Activated CD8-positive, alpha-beta memory T cell treated with anti-CD3 and anti-CD28 coated beads, Interleukin-2, amount 10 ng/mL, durations not matched to agents 7 days and 5 days (primary cell): Measurements from ENCODE around the gene TEX35. TPM values are rescaled to one million over a fixed set of nuclear protein-coding genes. Genes with fewer than 3 reads are reported as not detected.

Experiments used
- ATAC-seq: fragments of 150-1000 bp; cut with Tn5 transposase; one replicate; pipeline ENCODE4 v1.10.0; 2021; ENCODE audit warnings: moderate library complexity
- CTCF ChIA-PET: fragments of 350-600 bp; sonication (Branson Sonifier 250); formaldehyde crosslinking; loops from one replicate; lab custom pipeline; 2021; ENCODE audit warnings: antibody characterized with exemption; lab: Charles Lee
- DNase-seq: peaks from one replicate; pipeline ENCODE4 v3.0.0-alpha.2; 2020
- H3K27ac Mint-ChIP-seq: one replicate; pipeline ENCODE4 v1.8.0; 2021; ENCODE audit warnings: mild to moderate bottlenecking, mixed read lengths
- H3K27me3 Mint-ChIP-seq: one replicate; pipeline ENCODE4 v1.8.0; 2021; ENCODE audit warnings: mixed read lengths
- H3K36me3 Mint-ChIP-seq: one replicate; pipeline ENCODE4 v1.8.0; 2021; ENCODE audit warnings: mild to moderate bottlenecking, mixed read lengths
- H3K4me1 Mint-ChIP-seq: one replicate; pipeline ENCODE4 v1.8.0; 2021; ENCODE audit warnings: mixed read lengths
- H3K4me3 Mint-ChIP-seq: one replicate; pipeline ENCODE4 v1.8.0; 2021; ENCODE audit warnings: mild to moderate bottlenecking, moderate library complexity, mixed read lengths
- H3K9me3 Mint-ChIP-seq: one replicate; pipeline ENCODE4 v1.8.0; 2022; ENCODE audit warnings: low read depth, mixed read lengths
- total RNA-seq, 2 experiments: library from RNA; stranded (reverse); gene quantifications; one replicate each; pipeline ENCODE4 v1.2.3, GENCODE V29; 2021

TEX35 gene
- total RNA-seq, 2 experiments from 2014 or later: not detected

DNA sequence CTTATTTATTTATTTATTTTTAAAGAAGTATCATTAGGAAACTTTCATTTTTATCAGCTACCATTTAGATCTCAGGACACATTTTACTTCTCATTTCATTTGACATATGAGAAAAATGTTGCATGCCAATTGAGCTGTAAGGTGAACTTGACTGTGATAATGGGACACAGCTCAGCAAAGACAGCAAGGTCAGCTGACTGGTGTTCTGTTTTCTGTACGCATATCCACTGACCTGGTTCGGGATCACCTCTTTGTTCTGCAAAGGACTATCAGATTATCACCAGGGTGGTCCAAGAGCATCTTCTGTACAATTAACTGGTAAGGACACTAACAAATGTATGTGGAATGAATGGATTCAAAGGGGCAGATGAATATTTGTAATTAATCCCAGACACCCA is 51.9 kb downstream of the TEX35 start:
- ATAC-seq (no peak), DNase-seq (no peak)
- Mint-ChIP-seq H3K27me3 (no peaks in the 10 kb centered on the region), H3K27ac (no peak overlapping the region), H3K9me3 (no peaks in the 10 kb centered on the region), H3K36me3 (no peaks in the 10 kb centered on the region), H3K4me1 (no peaks in the 10 kb centered on the region), H3K4me3 (no peak overlapping the region)
- CTCF ChIA-PET: interaction anchor here (1.1 kb wide), 1 partner anchor 23 kb away, joined by 4 read pairs; no protein-coding TSS in a partner anchor

GRCh38 chr1:178565586-178565985 is 52.7 kb downstream of the TEX35 start:
- CTCF ChIA-PET: no interaction called here
- H3K4me3 Mint-ChIP-seq: no peak overlapping the region
- H3K4me1 Mint-ChIP-seq: no peaks in the 10 kb centered on the region
- no peaks in the 10 kb centered on the region for H3K27me3 Mint-ChIP-seq
- no peak overlapping the region for H3K27ac Mint-ChIP-seq
- no peaks in the 10 kb centered on the region for H3K9me3 Mint-ChIP-seq
- no peak for DNase-seq
- H3K36me3 Mint-ChIP-seq: no peaks in the 10 kb centered on the region
- ATAC-seq: no peak

DNA sequence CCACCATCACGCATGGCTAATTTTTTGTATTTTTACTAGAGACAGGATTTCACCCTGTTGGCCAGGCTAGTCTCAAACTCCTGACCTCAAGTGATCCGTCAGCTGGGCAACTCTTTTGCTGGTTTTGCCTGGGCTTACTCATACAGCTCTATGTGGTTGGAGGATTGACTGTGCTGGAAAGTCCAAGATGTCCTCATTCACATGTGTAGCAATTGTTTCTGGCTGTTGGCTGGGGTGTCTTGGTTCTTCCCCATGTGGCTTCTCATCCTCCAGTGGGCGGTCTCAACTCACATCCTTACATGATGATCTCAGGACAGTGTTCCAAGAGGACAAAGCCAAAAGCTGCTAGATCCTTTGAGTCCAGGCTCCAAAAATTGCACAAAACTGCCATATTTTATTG is 53.3 kb downstream of the TEX35 start:
- CTCF ChIA-PET: no interaction called here
- no peaks in the 10 kb centered on the region for H3K4me1 Mint-ChIP-seq
- H3K36me3 Mint-ChIP-seq: no peaks in the 10 kb centered on the region
- DNase-seq (no peak), ATAC-seq (no peak)
- no peak overlapping the region for H3K4me3 Mint-ChIP-seq
- no peaks in the 10 kb centered on the region for H3K9me3 Mint-ChIP-seq
- no peak overlapping the region for H3K27ac Mint-ChIP-seq
- H3K27me3 Mint-ChIP-seq: no peaks in the 10 kb centered on the region

DNA sequence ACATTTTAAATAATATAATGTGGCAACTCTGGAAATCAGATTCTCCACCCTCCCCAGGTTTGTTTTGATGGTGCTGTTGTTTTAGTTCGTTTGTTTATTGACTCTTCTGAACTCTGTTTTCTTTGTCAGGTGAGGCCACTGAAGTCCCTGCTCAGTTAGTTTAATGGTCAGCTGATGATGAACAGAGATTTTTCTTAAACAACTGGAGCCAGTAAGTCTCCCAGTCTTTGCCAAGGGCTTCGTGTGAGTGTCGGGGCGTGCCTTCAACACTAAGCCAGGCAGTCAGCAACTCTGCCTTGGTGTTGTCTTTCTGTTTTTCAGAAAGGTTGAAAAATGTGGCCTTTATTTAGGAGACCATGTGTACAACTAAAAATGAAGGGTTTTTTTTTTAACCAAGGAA is 58.9 kb downstream of the TEX35 start:
- no peaks in the 10 kb centered on the region for H3K36me3 Mint-ChIP-seq
- no peaks in the 10 kb centered on the region for H3K9me3 Mint-ChIP-seq
- DNase-seq (no peak), ATAC-seq (no peak)
- H3K4me1 Mint-ChIP-seq: peaks cover 3% of the 10 kb centered on the region
- no peak overlapping the region for H3K27ac Mint-ChIP-seq
- H3K27me3 Mint-ChIP-seq: peaks cover 5% of the 10 kb centered on the region
- no peak overlapping the region for H3K4me3 Mint-ChIP-seq
- CTCF ChIA-PET: no interaction called here

Other genes starting within 250 kb of the TEX35 start
- gene CLEC20A, start 16.1 kb upstream of the TEX35 start, total RNA-seq: not detected
- 1 to 10 TPM; 1.4 to 1.9 TPM for gene RALGPS2, start 212.1 kb downstream of the TEX35 start, total RNA-seq